GM20431 (cell line): ENCODE results near the gene CCT2.

Source experiments
- in situ Hi-C: fragments of 300-500 bp; cut with MseI, MboI; formaldehyde crosslinking; loops from one replicate; pipeline ENCODE4 v1.15.0; 2020; ENCODE audit warnings: low sequenced_read_pairs; ENCODE audit not compliant: unreplicated experiment

The CCT2 gene

GRCh38 chr12:69585189-69586062, at the start of gene CCT2:
CCT2 (plus strand) TSS chr12:69585459; CDS start chr12:69585522, 63 bp downstream.
- in situ Hi-C loops = loop anchor here (25.0 kb wide), 1 partner anchor 198 kb away; no protein-coding TSS in a partner anchor

- in situ Hi-C loops = no loop called here
These were observed 44.3 kb upstream of the CCT2 start for GRCh38 chr12:69540987-69541386.

DNA sequence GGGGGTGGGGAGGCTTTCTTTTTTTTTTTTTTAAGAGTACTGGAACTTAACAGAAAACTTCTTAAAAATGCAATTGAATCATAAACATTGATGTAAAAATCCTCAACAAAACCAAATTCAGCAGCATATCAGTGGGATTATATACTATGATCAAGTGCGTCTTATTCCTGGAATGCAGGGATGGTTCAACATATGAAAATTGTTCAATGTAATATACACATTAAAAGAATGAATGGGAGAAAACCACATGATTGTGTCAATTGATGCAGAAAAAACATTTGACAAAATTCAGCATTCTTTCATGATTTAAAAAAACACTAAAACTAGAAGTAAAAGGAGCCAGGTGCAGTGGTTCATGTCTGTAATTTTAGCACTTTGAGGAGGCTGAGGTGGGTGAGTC, 41.2 kb upstream of the CCT2 start:
- in situ Hi-C loops = no loop called here

GRCh38 chr12:69545081-69545480, 40.2 kb upstream of the CCT2 start:
- in situ Hi-C loops = no loop called here

GRCh38 chr12:69546693-69547438, 38.4 kb upstream of the CCT2 start:
- in situ Hi-C loops = no loop called here

DNA sequence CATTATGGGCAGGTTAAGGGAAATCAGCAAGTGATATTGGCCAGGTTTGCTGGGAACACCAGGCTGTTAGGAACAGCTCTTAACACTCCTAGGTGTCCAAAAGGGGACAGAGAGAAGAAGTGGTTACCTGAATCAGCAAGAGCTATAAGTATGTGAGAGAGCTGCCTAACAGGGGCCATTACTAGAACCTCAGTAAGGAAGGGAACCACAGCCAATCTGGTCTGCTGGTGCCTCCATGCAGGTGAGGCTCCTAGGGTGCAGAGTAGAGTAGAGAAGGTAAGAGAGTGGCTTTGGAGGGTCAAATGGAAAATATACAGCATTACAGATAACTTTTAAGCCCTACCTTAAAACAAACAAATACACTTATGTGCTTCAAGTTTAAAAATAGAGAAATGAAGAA, 36.6 kb upstream of the CCT2 start:
- in situ Hi-C loops = no loop called here

GRCh38 chr12:69550569-69551350, 34.5 kb upstream of the CCT2 start:
- in situ Hi-C loops = no loop called here

DNA sequence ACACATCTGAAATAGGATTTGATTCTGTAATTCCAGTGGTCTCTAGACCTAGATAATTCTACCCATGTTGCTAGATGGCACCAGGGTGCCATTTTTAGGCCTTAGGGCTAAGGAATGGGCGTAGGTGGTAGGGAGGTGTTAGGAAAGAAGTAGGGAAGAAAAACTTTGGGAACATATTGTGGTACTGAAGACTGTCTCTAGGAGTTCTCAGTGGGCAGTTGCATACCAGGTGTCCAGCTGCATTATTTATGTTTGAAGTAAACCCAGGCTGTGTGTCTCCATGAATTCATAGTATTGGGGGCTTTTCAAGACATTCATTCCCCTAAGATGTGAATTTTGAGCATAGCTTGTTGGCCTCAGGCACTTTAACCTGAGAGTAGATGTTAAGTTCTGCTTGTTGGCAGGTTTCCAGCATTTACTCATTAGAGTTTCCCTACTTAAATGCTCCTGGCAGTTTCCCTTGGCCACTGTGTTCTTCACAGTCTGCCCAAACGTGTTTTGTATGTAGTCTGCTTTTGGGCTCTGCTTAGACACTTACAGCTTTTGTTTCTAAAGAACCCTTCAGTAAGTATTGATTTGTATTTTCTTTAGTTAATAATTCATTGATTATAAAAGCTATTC, 31.5 kb upstream of the CCT2 start:
- in situ Hi-C loops = no loop called here

DNA sequence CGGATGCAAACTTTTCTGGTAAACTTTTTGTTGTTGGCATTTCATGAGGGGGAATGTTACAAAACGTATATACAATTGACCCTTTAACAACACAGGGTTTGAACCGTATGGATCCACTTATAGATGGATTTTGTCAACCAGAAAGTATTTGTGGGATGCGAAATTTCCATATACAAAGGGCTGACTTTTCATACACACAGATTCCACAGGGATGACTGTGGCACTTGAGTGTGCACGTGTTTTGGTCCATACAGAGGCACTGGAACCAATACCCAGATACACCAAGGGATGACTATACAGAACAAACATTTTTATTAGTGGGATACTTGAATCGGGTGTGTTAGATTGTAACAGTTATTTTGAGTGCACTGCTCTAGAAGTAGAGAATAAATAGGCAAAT, 29.8 kb upstream of the CCT2 start:
- in situ Hi-C loops = no loop called here

DNA sequence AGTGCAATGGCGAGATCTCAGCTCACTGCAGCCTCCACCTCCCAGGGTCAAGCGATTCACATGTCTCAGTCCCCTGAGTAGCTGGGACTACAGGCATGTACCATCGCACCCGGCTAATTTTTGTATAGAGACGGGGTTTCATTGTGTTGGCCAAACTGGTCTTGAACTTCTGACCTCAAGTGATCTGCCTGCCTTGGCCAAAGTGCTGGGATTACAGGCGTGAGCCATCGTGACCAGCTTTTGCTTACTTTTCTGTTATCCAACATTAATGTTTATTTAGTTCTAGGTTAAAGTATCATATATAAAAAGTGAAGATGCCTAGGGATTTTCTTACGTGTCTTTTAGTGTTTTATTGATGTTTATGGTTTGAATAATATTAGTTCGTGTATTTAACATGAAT, 28.9 kb upstream of the CCT2 start:
- in situ Hi-C loops = no loop called here

GRCh38 chr12:69563166-69563762, 22.0 kb upstream of the CCT2 start:
- in situ Hi-C loops = no loop called here

DNA sequence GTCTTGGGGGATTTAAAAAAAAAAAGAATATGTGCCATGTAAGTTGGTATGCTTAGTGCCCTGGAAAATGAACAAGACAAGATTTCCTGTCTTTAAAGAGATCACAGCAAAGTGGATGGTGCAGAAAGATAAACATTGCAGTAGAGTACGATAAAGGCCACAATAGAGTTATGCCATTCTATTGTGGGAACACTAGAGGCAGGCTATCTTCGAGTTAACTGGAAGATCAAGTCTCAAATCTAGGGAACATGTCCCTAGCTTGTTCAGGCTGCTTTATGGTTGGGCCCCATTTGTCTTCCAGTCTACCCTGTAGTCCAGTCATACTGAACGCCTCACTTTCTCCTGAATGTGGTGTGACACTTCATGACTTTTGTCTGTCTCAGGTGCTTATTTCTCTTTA, 18.7 kb upstream of the CCT2 start:
- in situ Hi-C loops = no loop called here

GRCh38 chr12:69569236-69569635, 16.0 kb upstream of the CCT2 start:
- in situ Hi-C loops = no loop called here

- in situ Hi-C loops = no loop called here
These were observed 15.2 kb upstream of the CCT2 start for GRCh38 chr12:69570000-69570516.

GRCh38 chr12:69570545-69571399, 14.5 kb upstream of the CCT2 start:
- in situ Hi-C loops = no loop called here

GRCh38 chr12:69575346-69575745, 9.9 kb upstream of the CCT2 start:
- in situ Hi-C loops = loop anchor here (25.0 kb wide), 1 partner anchor 188 kb away; no protein-coding TSS in a partner anchor

- in situ Hi-C loops = loop anchor here (25.0 kb wide), 1 partner anchor 191 kb away; no protein-coding TSS in a partner anchor
These were observed 7.0 kb upstream of the CCT2 start for GRCh38 chr12:69578283-69578682.

DNA sequence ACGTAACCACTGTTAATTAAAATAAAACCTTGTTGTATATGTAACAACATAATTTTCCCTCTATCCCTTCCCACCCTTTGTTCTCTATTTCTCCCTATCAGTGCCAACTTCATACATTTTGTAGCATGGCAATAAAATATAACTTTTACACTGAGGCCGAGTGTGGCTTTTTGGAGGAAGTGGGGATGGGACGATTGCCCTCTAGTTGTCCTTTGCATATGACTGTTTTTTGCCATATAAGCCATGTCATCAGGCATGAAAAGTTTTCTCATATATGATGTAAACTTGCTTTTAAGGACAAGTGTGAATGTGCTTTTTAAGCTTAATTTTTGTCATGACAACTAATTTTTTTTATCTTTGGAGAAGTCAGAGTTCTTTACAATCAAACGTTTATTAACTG, 6.2 kb upstream of the CCT2 start:
- in situ Hi-C loops = loop anchor here (25.0 kb wide), 1 partner anchor 192 kb away; no protein-coding TSS in a partner anchor
